ENCODE data around the gene IVL. TPM values are rescaled to one million over a fixed set of nuclear protein-coding genes. Genes with fewer than 3 reads are reported as not detected.

IVL gene
- total RNA-seq, 4 donors from 2014 or later: not detected

- 85 to 86% methylated on average over 1 of the region's 1 CpG for WGBS, 2 donors
- DNase-seq (ENCODE audit: low spot score in 2 of 2): no peak
- Histone ChIP-seq H3K36me3 (no peaks in the 10 kb centered on the region), H3K9me3 (no peaks in the 10 kb centered on the region), H3K4me3 (no peak overlapping the region), H3K27ac (no peak overlapping the region), H3K4me1 (no peaks in the 10 kb centered on the region), H3K27me3 (no peaks in the 10 kb centered on the region)
- TF ChIP-seq EP300 (IDR thresholded peaks at IDR 0.05): no peak
- no peak for TF ChIP-seq POLR2A (IDR thresholded peaks at IDR 0.05)
- no peak for TF ChIP-seq CTCF (IDR thresholded peaks at IDR 0.05)
These were observed 20.2 kb upstream of the IVL start for GRCh38 chr1:152888126-152888525.

GRCh38 chr1:152899027-152899426 lies 9.3 kb upstream of the IVL start:
- 69 to 82% methylated on average over 4 of the region's 4 CpGs for WGBS, 2 donors
- DNase-seq (ENCODE audit: low spot score in 2 of 2): no peak

GRCh38 chr1:152899883-152900282 lies 8.5 kb upstream of the IVL start:
- DNase-seq (ENCODE audit: low spot score in 2 of 2): no peak
- Histone ChIP-seq H3K4me1 (no peaks in the 10 kb centered on the region), H3K4me3 (no peak overlapping the region), H3K27ac (no peak overlapping the region), H3K36me3 (no peaks in the 10 kb centered on the region), H3K27me3 (no peaks in the 10 kb centered on the region), H3K9me3 (no peaks in the 10 kb centered on the region)
- WGBS, 2 donors: 65 to 78% methylated on average over 2 of the region's 2 CpGs
- TF ChIP-seq CTCF (IDR thresholded peaks at IDR 0.05) (no peak), EP300 (IDR thresholded peaks at IDR 0.05) (no peak), POLR2A (IDR thresholded peaks at IDR 0.05) (no peak)

More at GRCh38 chr1:152899027-152899426, 9.3 kb upstream of the IVL start:
- H3K27me3 ChIP-seq: no peaks in the 10 kb centered on the region
- H3K27ac ChIP-seq: no peak overlapping the region
- no peaks in the 10 kb centered on the region for H3K4me1 ChIP-seq
- no peaks in the 10 kb centered on the region for H3K36me3 ChIP-seq
- no peak overlapping the region for H3K4me3 ChIP-seq
- no peaks in the 10 kb centered on the region for H3K9me3 ChIP-seq
- TF ChIP-seq POLR2A (IDR thresholded peaks at IDR 0.05) (no peak), CTCF (IDR thresholded peaks at IDR 0.05) (no peak), EP300 (IDR thresholded peaks at IDR 0.05) (no peak)

- Histone ChIP-seq H3K27ac (no peak overlapping the region), H3K27me3 (no peaks in the 10 kb centered on the region), H3K9me3 (no peaks in the 10 kb centered on the region), H3K36me3 (no peaks in the 10 kb centered on the region), H3K4me3 (no peak overlapping the region), H3K4me1 (no peaks in the 10 kb centered on the region)
- WGBS, 2 donors: 71 to 73% methylated on average over 5 of the region's 5 CpGs
- no peak for DNase-seq (ENCODE audit: low spot score in 2 of 2)
- TF ChIP-seq EP300 (IDR thresholded peaks at IDR 0.05): no peak
- no peak for TF ChIP-seq CTCF (IDR thresholded peaks at IDR 0.05)
These were observed 6.7 kb upstream of the IVL start for GRCh38 chr1:152901631-152902030.

GRCh38 chr1:152902636-152903035 lies 5.7 kb upstream of the IVL start:
- 48 to 60% methylated on average over 4 of the region's 4 CpGs for WGBS, 2 donors
- no peak for DNase-seq (ENCODE audit: low spot score in 2 of 2)
- no peak overlapping the region for H3K27ac ChIP-seq
- H3K4me3 ChIP-seq: no peak overlapping the region
- H3K36me3 ChIP-seq: no peaks in the 10 kb centered on the region
- H3K27me3 ChIP-seq: no peaks in the 10 kb centered on the region
- H3K4me1 ChIP-seq: no peaks in the 10 kb centered on the region
- TF ChIP-seq CTCF (IDR thresholded peaks at IDR 0.05): no peak
- TF ChIP-seq POLR2A (IDR thresholded peaks at IDR 0.05): no peak
- no peak for TF ChIP-seq EP300 (IDR thresholded peaks at IDR 0.05)
- H3K9me3 ChIP-seq: no peaks in the 10 kb centered on the region

Measured in tibial nerve (tissue), 4 donors.